Measurements from ENCODE around the gene HAUS7. TPM values are rescaled to one million over a fixed set of nuclear protein-coding genes. Genes with fewer than 3 reads are reported as not detected.

HAUS7 gene
- total RNA-seq, 1 experiment from 2014 or later, result 28.9 TPM

- Histone ChIP-seq H3K27me3 (ENCODE audit: insufficient read depth, low read length) (no peaks in the 10 kb centered on the region), H3K36me3 (ENCODE audit: control insufficient read depth in 1 of 2, insufficient read depth in 2 of 2, low read length in 2 of 2) (no peaks in the 10 kb centered on the region), H4K20me1 (ENCODE audit: insufficient read depth) (no peaks in the 10 kb centered on the region), H3K4me3 (replicated peaks in 1 of 2; ENCODE audit: low read depth in 1 of 2, low read length in 2 of 2) (no peak overlapping the region), H3K4me2 (ENCODE audit: low read length) (no peak overlapping the region), H2AFZ (ENCODE audit: low read depth, low read length, poor library complexity, severe bottlenecking) (no peak overlapping the region), H3K9me3 (ENCODE audit: control insufficient read depth in 1 of 2, insufficient read depth in 1 of 2, low read depth in 1 of 2, low read length in 2 of 2) (no peaks in the 10 kb centered on the region), H3K9me2 (ENCODE audit: insufficient read depth) (no peaks in the 10 kb centered on the region), H3K79me2 (ENCODE audit: insufficient read depth, low read length) (no peaks in the 10 kb centered on the region), H3K9ac (ENCODE audit: low read length) (no peak overlapping the region), H3K4me1 (ENCODE audit: control insufficient read depth in 1 of 2, insufficient read depth in 2 of 2, low read length in 2 of 2) (peaks cover 0 to 5% of the 10 kb centered on the region in 2 experiments; a peak in 1 of 4 replicates), H3K27ac (ENCODE audit: low read depth, low read length) (no peak overlapping the region)
- DNase-seq (ENCODE audit: low read depth, low spot score), result no peak
- TF ChIP-seq YY1 (IDR thresholded peaks at IDR 0.05; ENCODE audit: extremely low read depth, insufficient replicate concordance, low read depth, low read length), result no peak
- TF ChIP-seq, protein P1, sequence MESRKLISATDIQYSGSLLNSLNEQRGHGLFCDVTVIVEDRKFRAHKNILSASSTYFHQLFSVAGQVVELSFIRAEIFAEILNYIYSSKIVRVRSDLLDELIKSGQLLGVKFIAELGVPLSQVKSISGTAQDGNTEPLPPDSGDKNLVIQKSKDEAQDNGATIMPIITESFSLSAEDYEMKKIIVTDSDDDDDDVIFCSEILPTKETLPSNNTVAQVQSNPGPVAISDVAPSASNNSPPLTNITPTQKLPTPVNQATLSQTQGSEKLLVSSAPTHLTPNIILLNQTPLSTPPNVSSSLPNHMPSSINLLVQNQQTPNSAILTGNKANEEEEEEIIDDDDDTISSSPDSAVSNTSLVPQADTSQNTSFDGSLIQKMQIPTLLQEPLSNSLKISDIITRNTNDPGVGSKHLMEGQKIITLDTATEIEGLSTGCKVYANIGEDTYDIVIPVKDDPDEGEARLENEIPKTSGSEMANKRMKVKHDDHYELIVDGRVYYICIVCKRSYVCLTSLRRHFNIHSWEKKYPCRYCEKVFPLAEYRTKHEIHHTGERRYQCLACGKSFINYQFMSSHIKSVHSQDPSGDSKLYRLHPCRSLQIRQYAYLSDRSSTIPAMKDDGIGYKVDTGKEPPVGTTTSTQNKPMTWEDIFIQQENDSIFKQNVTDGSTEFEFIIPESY (IDR thresholded peaks at IDR 0.05; ENCODE audit: extremely low read depth, insufficient replicate concordance, low read length), result no peak
- TF ChIP-seq CEBPB (IDR thresholded peaks at IDR 0.05; ENCODE audit: low read depth), result no peak
- ChIA-PET CTCF (no interaction called here), POLR2A (no interaction called here), RAD21 (ENCODE audit: low non-redundant PET in 1 of 2, low total read pairs in 2 of 2, uncharacterized antibody in 2 of 2, unreplicated experiment in 2 of 2) (no interaction called here)
- no peak for ATAC-seq
- BruUV-seq (replicated peaks), result no TSS peak
- intact Hi-C loops (cut with micrococcal nuclease), result no loop called here
Observed at GRCh38 chrX:153478746-153479145, 8.4 kb upstream of the HAUS7 start.

DNA sequence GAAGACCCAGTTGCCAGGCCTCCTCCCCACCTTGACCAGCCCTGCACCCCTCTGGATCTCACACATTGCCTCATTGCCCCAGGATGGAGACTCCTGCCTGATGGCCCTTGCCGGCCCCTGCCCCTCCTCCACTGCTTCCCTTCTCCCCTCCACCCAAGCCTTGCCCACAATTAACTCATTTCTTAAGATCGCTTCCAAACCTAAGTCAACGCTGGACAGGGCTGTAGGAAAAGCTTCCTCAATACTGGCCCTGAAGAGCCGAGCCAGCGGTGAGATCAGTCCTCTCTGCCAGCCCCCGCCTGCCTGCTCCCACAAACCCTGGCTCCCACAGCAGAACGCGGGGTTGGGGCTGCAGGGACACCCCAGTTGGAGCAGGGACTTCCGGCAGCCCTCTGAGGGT lies 7.5 kb upstream of the HAUS7 start:
- POLR2A ChIA-PET, result no interaction called here
- CTCF ChIA-PET, result no interaction called here
- no peaks in the 10 kb centered on the region for H3K27me3 ChIP-seq (ENCODE audit: insufficient read depth, low read length)
- ATAC-seq (no peak), DNase-seq (ENCODE audit: low read depth, low spot score) (no peak)
- BruUV-seq (replicated peaks), result no TSS peak
- no peak overlapping the region for H3K4me3 ChIP-seq (replicated peaks in 1 of 2; ENCODE audit: low read depth in 1 of 2, low read length in 2 of 2)
- RAD21 ChIA-PET (ENCODE audit: low non-redundant PET in 1 of 2, low total read pairs in 2 of 2, uncharacterized antibody in 2 of 2, unreplicated experiment in 2 of 2), result no interaction called here
- H2AFZ ChIP-seq (ENCODE audit: low read depth, low read length, poor library complexity, severe bottlenecking), result no peak overlapping the region
- no peak overlapping the region for H3K27ac ChIP-seq (ENCODE audit: low read depth, low read length)
- H3K79me2 ChIP-seq (ENCODE audit: insufficient read depth, low read length), result no peaks in the 10 kb centered on the region
- H3K4me1 ChIP-seq (ENCODE audit: control insufficient read depth in 1 of 2, insufficient read depth in 2 of 2, low read length in 2 of 2), result peaks cover 0 to 5% of the 10 kb centered on the region in 2 experiments; a peak in 1 of 4 replicates
- intact Hi-C loops (cut with micrococcal nuclease), result no loop called here
- no peak overlapping the region for H3K4me2 ChIP-seq (ENCODE audit: low read length)
- no peaks in the 10 kb centered on the region for H4K20me1 ChIP-seq (ENCODE audit: insufficient read depth)
- H3K9me2 ChIP-seq (ENCODE audit: insufficient read depth), result no peaks in the 10 kb centered on the region
- H3K9me3 ChIP-seq (ENCODE audit: control insufficient read depth in 1 of 2, insufficient read depth in 1 of 2, low read depth in 1 of 2, low read length in 2 of 2), result no peaks in the 10 kb centered on the region
- no peaks in the 10 kb centered on the region for H3K36me3 ChIP-seq (ENCODE audit: control insufficient read depth in 1 of 2, insufficient read depth in 2 of 2, low read length in 2 of 2)
- H3K9ac ChIP-seq (ENCODE audit: low read length), result no peak overlapping the region
- no peak for TF ChIP-seq SRF (IDR thresholded peaks at IDR 0.05; ENCODE audit: low read depth)
- TF ChIP-seq, protein P2, sequence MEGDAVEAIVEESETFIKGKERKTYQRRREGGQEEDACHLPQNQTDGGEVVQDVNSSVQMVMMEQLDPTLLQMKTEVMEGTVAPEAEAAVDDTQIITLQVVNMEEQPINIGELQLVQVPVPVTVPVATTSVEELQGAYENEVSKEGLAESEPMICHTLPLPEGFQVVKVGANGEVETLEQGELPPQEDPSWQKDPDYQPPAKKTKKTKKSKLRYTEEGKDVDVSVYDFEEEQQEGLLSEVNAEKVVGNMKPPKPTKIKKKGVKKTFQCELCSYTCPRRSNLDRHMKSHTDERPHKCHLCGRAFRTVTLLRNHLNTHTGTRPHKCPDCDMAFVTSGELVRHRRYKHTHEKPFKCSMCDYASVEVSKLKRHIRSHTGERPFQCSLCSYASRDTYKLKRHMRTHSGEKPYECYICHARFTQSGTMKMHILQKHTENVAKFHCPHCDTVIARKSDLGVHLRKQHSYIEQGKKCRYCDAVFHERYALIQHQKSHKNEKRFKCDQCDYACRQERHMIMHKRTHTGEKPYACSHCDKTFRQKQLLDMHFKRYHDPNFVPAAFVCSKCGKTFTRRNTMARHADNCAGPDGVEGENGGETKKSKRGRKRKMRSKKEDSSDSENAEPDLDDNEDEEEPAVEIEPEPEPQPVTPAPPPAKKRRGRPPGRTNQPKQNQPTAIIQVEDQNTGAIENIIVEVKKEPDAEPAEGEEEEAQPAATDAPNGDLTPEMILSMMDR (IDR thresholded peaks at IDR 0.05 in 2 of 3, conservative IDR thresholded peaks at IDR 0.05 in 1 of 3; ENCODE audit: borderline replicate concordance in 1 of 3, insufficient read depth in 1 of 3, low read depth in 2 of 3, low read length in 2 of 3), result no peak
- TF ChIP-seq SIN3A (IDR thresholded peaks at IDR 0.05; ENCODE audit: low read depth), result no peak
- no peak for TF ChIP-seq CEBPB (IDR thresholded peaks at IDR 0.05; ENCODE audit: low read depth)
- no peak for TF ChIP-seq POLR2AphosphoS5 (IDR thresholded peaks at IDR 0.05; ENCODE audit: low read depth, low read length)
- TF ChIP-seq EZH2 (IDR thresholded peaks at IDR 0.05), result no peak
- no peak for TF ChIP-seq JUND (IDR thresholded peaks at IDR 0.05)
- TF ChIP-seq EGR1 (IDR thresholded peaks at IDR 0.05; ENCODE audit: low read depth), result no peak
- TF ChIP-seq FOSL1 (IDR thresholded peaks at IDR 0.05; ENCODE audit: low read depth), result no peak
- TF ChIP-seq POLR2A (IDR thresholded peaks at IDR 0.05; ENCODE audit: borderline replicate concordance, extremely low read depth, insufficient read depth, insufficient read length), result no peak
- TF ChIP-seq EZH2phosphoT487 (IDR thresholded peaks at IDR 0.05; ENCODE audit: borderline replicate concordance), result no peak
- no peak for TF ChIP-seq SP1 (IDR thresholded peaks at IDR 0.05; ENCODE audit: low read depth)
- no peak for TF ChIP-seq ZFX (IDR thresholded peaks at IDR 0.05)
- TF ChIP-seq TCF7L2 (IDR thresholded peaks at IDR 0.05; ENCODE audit: borderline replicate concordance, extremely low read depth, insufficient read depth, insufficient read length), result no peak
- TF ChIP-seq MAX (IDR thresholded peaks at IDR 0.05), result no peak
- no peak for TF ChIP-seq ATF3 (IDR thresholded peaks at IDR 0.05)
- TF ChIP-seq RAD21 (IDR thresholded peaks at IDR 0.05; ENCODE audit: low read depth), result no peak

Measured in HCT116 (cell line).